Stimulated activated CD8-positive, alpha-beta memory T cell treated with anti-CD3 and anti-CD28 coated beads, Interleukin-7, amount 100 ng/mL, for 4 hours (primary cell): Measurements from ENCODE around the gene GUCA2A.

Source experiments
- DNase-seq, 2 donors: peaks; one replicate each; pipeline ENCODE4 v3.0.0-alpha.2; 2020; ENCODE audit warnings: low read depth in 2 of 2

Gene GUCA2A

DNA sequence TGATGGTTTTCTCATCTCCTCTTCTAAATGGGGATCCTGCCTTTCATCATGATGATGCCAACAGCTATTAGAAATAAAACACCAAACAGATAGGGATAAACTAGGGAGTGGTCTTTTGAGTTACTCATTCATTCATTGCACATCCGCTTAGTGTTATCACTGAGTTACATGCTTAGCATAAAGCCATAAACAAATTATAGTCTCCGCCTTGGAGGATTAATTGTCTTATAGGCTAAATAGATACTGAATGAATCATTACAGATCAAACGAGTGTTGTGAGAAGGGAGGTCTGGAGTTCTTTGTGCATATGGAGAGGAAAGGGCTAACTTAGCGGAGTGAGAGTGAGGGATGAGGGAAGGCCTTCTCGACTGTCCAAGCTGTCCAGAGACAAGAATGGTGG, 31.2 kb downstream of the GUCA2A start:
- no peak for DNase-seq

DNA sequence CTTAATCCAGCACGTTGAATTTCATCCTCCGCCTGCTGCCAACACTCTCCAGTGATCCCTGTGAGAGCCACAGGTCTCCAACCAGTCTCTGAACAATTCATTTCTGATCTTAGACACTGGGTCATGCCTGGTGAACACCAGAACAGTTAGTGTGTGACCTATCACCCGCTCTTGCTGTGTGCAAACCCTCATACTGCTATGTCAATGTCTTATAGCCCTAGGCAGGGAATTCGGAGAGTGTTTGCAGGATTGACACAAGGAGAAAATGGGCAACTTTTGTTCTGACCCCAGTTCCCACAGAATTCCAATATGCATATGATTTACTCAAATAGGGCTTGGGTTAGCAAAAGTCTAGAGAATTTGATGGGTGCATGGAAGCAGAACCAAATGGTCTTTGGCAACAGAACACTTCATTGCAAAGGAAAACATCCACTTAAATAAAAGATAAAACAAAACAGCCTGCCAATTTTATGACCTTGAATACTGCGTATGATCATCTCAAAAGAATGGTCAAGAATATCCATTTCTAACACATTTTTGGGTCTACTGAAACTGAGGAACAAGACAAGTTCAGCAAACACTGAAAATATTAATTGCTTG, 34.4 kb downstream of the GUCA2A start:
- no peak for DNase-seq

DNA sequence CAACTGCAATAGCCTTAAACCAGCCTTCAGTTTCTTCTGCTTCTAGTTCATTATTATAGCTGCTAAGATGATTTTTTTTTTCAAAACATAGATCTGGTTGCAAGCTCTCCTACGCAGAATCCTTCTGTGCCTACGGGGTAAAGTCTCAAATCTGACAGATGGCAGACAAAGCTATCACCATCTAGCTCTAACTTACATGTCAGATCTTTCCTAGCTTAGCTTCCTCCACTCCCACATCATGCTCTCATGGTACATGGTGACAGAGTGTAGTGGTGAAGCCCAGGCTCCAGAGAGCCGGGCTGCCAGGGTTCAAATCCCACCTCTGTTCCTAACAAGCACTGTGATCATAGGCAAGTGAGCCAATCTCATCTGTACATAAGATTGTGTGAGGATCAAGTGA, 35.6 kb downstream of the GUCA2A start:
- DNase-seq, result no peak

DNA sequence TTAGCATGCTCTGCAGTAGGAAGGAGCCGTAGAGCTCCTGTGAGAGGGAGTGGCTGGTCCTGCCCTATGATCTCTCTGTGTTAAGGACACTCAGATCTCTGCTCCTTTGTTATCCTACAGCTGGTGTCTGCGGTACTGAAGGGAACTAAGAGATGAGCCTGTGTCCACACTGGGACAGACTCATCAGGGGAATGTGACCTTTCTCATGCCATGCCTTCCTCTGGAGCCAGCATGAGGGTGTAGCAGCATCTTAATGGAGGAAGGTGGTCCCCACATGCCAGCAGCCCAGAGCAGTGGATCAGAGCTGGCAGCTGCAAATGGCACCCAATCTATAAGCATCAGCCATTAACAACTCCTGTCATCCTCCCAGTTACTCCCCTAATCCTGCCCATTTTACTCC, 36.0 kb downstream of the GUCA2A start:
- DNase-seq, result no peak

DNA sequence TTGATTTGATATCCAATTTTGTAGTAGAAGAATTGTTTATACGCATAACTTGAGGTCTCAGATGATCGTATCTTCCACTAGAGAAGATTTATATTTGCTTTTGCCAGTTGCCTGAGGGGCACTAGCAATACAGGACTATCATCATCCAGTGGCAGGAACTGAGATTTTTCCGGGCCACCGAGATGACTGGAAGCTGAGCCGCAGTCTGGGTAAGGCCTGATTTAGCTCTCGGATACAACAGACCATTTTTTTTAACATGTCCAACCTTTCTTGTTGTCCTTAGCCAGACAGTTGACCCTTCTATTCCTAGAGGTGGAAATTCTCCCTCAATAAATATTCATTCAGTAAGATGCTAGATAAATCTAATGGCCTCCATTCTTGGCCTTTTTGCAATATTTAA, 36.8 kb downstream of the GUCA2A start:
- DNase-seq, result no peak

DNA sequence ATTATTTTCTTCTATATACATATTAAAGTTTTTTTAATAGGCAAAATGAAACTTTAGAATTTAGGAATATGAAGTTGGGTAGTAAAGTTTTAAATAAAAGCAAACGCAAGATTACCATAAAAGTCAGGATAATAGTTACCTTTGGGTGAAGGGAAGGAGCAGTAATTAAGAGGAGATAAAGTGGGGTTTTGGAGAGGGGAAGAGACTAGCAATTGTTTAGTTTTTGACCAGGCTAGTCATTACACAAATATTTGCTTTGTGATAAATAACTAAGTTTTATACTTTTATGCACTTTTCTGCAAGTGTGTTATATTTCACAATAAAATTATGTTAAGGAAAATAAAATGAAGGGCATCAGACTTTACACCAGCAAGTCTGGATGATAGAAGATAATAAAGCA, 39.0 kb downstream of the GUCA2A start:
- DNase-seq, result no peak

DNA sequence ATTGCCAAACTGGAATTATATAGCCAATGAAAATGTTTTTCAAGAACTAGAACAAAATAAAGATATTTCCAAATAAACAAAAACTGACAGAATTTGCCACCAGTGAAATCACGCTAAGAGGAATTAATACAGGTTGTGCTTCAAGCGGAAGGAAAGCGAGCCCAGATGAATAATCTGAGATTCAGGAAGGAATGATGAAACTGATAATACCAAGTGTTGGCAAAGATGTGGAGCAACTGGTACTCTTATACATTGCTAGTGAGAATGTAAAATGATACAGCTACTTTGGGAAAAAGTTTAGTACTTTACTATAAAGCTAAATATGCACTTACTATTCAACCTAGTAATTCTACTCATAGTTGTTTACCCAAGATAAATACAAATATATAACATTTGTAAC, 42.1 kb downstream of the GUCA2A start:
- no peak for DNase-seq

DNA sequence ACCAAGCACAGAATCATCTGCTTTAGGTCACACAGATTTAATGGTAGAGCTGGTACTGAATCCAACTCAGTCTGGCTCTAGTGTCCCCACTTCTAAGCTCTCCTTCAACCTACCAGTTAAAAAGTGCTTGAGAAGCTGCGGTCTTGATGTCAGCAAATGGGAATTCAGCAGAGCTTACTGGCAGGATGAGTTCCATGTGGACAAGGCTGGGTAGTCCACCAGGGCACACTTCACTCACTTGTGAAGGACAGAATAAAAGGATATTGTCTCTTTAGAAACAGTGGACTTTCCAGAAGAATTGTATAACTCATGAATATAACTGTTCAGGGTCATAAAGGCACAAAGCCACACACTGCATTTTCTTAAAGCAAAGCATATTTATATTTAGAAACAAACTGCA, 46.4 kb downstream of the GUCA2A start:
- DNase-seq, result no peak

DNA sequence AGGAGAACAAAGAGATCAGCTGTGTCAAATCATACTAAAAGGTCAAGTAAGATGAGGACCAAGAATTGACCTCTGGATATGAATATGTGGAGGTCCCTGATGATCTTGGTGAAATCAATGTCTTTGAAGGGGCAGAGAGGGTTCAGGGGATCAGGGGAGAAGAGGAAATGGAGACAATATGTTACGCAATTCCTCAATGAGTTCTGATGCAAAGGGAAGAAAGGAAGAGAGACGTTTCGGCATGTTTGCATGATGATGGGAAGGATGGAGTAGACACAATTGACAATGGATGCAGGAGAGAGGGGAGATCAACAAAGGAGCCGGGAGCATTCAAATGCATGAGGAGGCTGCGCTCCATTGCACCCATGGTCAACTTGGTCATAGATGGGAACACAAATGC, 47.3 kb downstream of the GUCA2A start:
- DNase-seq, result no peak

DNA sequence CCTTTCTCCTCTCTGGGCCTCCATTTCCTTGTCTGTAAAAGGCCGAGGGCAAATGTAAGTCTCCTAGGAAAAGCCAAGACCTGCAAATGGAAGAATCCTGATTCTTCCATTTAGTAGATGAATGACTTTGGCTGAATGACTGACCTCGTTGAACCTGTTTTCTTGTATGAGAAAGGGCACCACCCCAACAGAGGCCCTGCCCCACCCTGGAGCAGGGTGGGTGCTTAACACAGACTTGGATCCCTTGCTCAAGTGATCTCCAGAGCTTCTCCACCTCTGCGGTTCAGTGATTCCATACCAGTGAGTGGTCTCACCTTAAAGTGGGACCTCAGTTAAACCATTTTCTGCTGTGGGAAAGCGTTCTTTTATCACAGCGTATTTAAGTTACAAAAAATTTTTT, 50.3 kb downstream of the GUCA2A start:
- no peak for DNase-seq
